Measurements from ENCODE around the gene RPE. TPM values are rescaled to one million over a fixed set of nuclear protein-coding genes. Genes with fewer than 3 reads are reported as not detected.

Gene RPE
- total and polyA plus RNA-seq, 2 donors (not counting 1 experiment from before 2014, with no cell fraction given): 16.3 to 47.8 TPM

GRCh38 chr2:209969692-209970091 is 32.7 kb upstream of the RPE start:
- intact Hi-C loops (cut with micrococcal nuclease): no loop called here
- no peaks in the 10 kb centered on the region for H3K4me1 Mint-ChIP-seq

GRCh38 chr2:209970271-209970670 is 32.2 kb upstream of the RPE start:
- Histone ChIP-seq H3K4me2 (replicated peaks; ENCODE audit: low read depth, low read length, poor library complexity, severe bottlenecking) (no peak overlapping the region), H3K4me1 (ENCODE audit: control insufficient read depth in 2 of 2, insufficient read depth in 2 of 2, low read length in 2 of 2) (no peaks in the 10 kb centered on the region), H3K27ac (ENCODE audit: low read length in 2 of 2) (no peak overlapping the region), H3K79me2 (ENCODE audit: control insufficient read depth, insufficient read depth, low read length) (no peaks in the 10 kb centered on the region), H3K27me3 (replicated peaks in 1 of 4; ENCODE audit: control extremely low read depth in 1 of 4, control insufficient read depth in 3 of 4, insufficient read depth in 4 of 4, low read length in 3 of 4) (peaks cover 0 to 5% (median 0%) of the 10 kb centered on the region in 4 experiments), H3K4me3 (ENCODE audit: control extremely low read depth in 1 of 5, extremely low read depth in 1 of 5, insufficient read depth in 1 of 5, low read depth in 2 of 5, low read length in 4 of 5) (no peak overlapping the region), H3K9me3 (ENCODE audit: control extremely low read depth in 1 of 3, control insufficient read depth in 2 of 3, insufficient read depth in 1 of 3, low read length in 2 of 3) (no peaks in the 10 kb centered on the region), H2AFZ (ENCODE audit: insufficient read depth, low read depth, low read length, poor library complexity, severe bottlenecking) (no peak overlapping the region), H3K9ac (ENCODE audit: low read length) (no peak overlapping the region), H3K36me3 (replicated peaks in 1 of 2; ENCODE audit: control extremely low read depth in 1 of 2, control insufficient read depth in 1 of 2, extremely low read depth in 1 of 2, insufficient read depth in 2 of 2, low read length in 1 of 2) (no peaks in the 10 kb centered on the region), H4K20me1 (ENCODE audit: control insufficient read depth, insufficient read depth, low read length, poor library complexity, severe bottlenecking) (no peaks in the 10 kb centered on the region)
- no peak overlapping the region for H3K27ac Mint-ChIP-seq
- TF ChIP-seq EZH2 (IDR thresholded peaks at IDR 0.05; ENCODE audit: borderline replicate concordance, insufficient read depth, low read depth, low read length, poor library complexity, severe bottlenecking): no peak
- no peak for TF ChIP-seq CTCF (IDR thresholded peaks at IDR 0.05)
- no CpG with 5 or more reads among the region's 2 CpGs for WGBS (ENCODE audit: insufficient coverage)
- CTCF ChIA-PET: interaction anchor here (0.5 to 12.3 kb wide), 4 partner anchors 9 to 545 kb away, joined by 3 to 211 read pairs (median 3); no protein-coding TSS in a partner anchor
- peaks cover 24% of the 10 kb centered on the region for H3K27me3 Mint-ChIP-seq
- no peak for DNase-seq
- H3K4me1 Mint-ChIP-seq: no peaks in the 10 kb centered on the region
- no peaks in the 10 kb centered on the region for H3K9me3 Mint-ChIP-seq (ENCODE audit: insufficient read depth)
- no peak overlapping the region for H3K4me3 Mint-ChIP-seq
- no peak for ATAC-seq (ENCODE audit: low read depth)
- intact Hi-C loops (cut with micrococcal nuclease): no loop called here
- POLR2A ChIA-PET: no interaction called here

More at GRCh38 chr2:209969692-209970091, 32.7 kb upstream of the RPE start:
- WGBS (ENCODE audit: insufficient coverage): 100% methylated on average over 1 of the region's 4 CpGs
- no peaks in the 10 kb centered on the region for H3K4me1 ChIP-seq (ENCODE audit: control insufficient read depth in 2 of 2, insufficient read depth in 2 of 2, low read length in 2 of 2)
- ATAC-seq (ENCODE audit: low read depth) (no peak), DNase-seq (no peak)
- H3K27ac Mint-ChIP-seq: no peak overlapping the region
- TF ChIP-seq EZH2 (IDR thresholded peaks at IDR 0.05; ENCODE audit: borderline replicate concordance, insufficient read depth, low read depth, low read length, poor library complexity, severe bottlenecking): no peak
- no peak for TF ChIP-seq CTCF (IDR thresholded peaks at IDR 0.05)
- no peak overlapping the region for H3K9ac ChIP-seq (ENCODE audit: low read length)
- peaks cover 24% of the 10 kb centered on the region for H3K27me3 Mint-ChIP-seq
- CTCF ChIA-PET: no interaction called here
- H3K4me3 ChIP-seq (ENCODE audit: control extremely low read depth in 1 of 5, extremely low read depth in 1 of 5, insufficient read depth in 1 of 5, low read depth in 2 of 5, low read length in 4 of 5): no peak overlapping the region
- no peaks in the 10 kb centered on the region for H4K20me1 ChIP-seq (ENCODE audit: control insufficient read depth, insufficient read depth, low read length, poor library complexity, severe bottlenecking)
- no peaks in the 10 kb centered on the region for H3K9me3 Mint-ChIP-seq (ENCODE audit: insufficient read depth)
- H3K4me3 Mint-ChIP-seq: no peak overlapping the region
- H3K9me3 ChIP-seq (ENCODE audit: control extremely low read depth in 1 of 3, control insufficient read depth in 2 of 3, insufficient read depth in 1 of 3, low read length in 2 of 3): no peaks in the 10 kb centered on the region
- H3K4me2 ChIP-seq (replicated peaks; ENCODE audit: low read depth, low read length, poor library complexity, severe bottlenecking): no peak overlapping the region
- POLR2A ChIA-PET: no interaction called here
- no peak overlapping the region for H2AFZ ChIP-seq (ENCODE audit: insufficient read depth, low read depth, low read length, poor library complexity, severe bottlenecking)
- H3K27me3 ChIP-seq (replicated peaks in 1 of 4; ENCODE audit: control extremely low read depth in 1 of 4, control insufficient read depth in 3 of 4, insufficient read depth in 4 of 4, low read length in 3 of 4): peaks cover 0 to 5% (median 0%) of the 10 kb centered on the region in 4 experiments
- no peaks in the 10 kb centered on the region for H3K79me2 ChIP-seq (ENCODE audit: control insufficient read depth, insufficient read depth, low read length)
- H3K36me3 ChIP-seq (replicated peaks in 1 of 2; ENCODE audit: control extremely low read depth in 1 of 2, control insufficient read depth in 1 of 2, extremely low read depth in 1 of 2, insufficient read depth in 2 of 2, low read length in 1 of 2): no peaks in the 10 kb centered on the region
- H3K27ac ChIP-seq (ENCODE audit: low read length in 2 of 2): no peak overlapping the region

Measured in B cell (primary cell).